Upper lobe of left lung (tissue), 4 donors: ENCODE data around the gene TBX1.

ENCODE experiments used
- CTCF ChIP-seq, 6 experiments: fragments of 450-650 bp in 4 of 6; fragments of 200-600 bp in 2 of 6; sonication (generic) in 2 of 6; IDR thresholded peaks; one replicate each; pipeline ENCODE4 v1.5.1; 2016 to 2019; ENCODE audit warnings: antibody characterized with exemption in 6 of 6
- EP300 ChIP-seq, 4 donors: sonication (generic); formaldehyde crosslinking; IDR thresholded peaks; one replicate each; pipeline ENCODE4 v1.5.1; 2017; ENCODE audit warnings: antibody characterized with exemption in 4 of 4, control low read depth in 2 of 4
- POLR2A ChIP-seq, 4 donors: fragments of 450-650 bp; IDR thresholded peaks; one replicate each; pipeline ENCODE4 v1.5.1; 2016 to 2017; ENCODE audit warnings: antibody characterized with exemption in 4 of 4, mild to moderate bottlenecking in 2 of 4
- POLR2AphosphoS5 ChIP-seq, 2 donors: sonication (generic); formaldehyde crosslinking; IDR thresholded peaks; one replicate each; pipeline ENCODE4 v1.5.1; 2017; ENCODE audit warnings: antibody characterized with exemption in 2 of 2

GRCh38 chr22:19717691-19718455 lies 42.7 kb upstream of the TBX1 start:
- no peak for TF ChIP-seq POLR2A (IDR thresholded peaks at IDR 0.05)
- peak; percentile 92 to 99 (median 98) for TF ChIP-seq CTCF (IDR thresholded peaks at IDR 0.05)
- no peak for TF ChIP-seq EP300 (IDR thresholded peaks at IDR 0.05)
- TF ChIP-seq POLR2AphosphoS5 (IDR thresholded peaks at IDR 0.05): no peak
